Bronchial epithelial cell (primary cell): ENCODE results near the gene PIM3. TPM values are rescaled to one million over a fixed set of nuclear protein-coding genes. Genes with fewer than 3 reads are reported as not detected.
A peak's percentile ranks its signal among the peaks of the same experiment; 100 is the strongest.

Experiments
- DNase-seq: peaks from one replicate; pipeline ENCODE4 v3.0.0-alpha.2; 2010; ENCODE audit warnings: low read depth
- FAIRE-seq: peaks from 2 replicates; lab custom pipeline; 2011; peaks lifted over from hg19 to GRCh38; lab: Jason Lieb, UNC
- H3K27me3 ChIP-seq: 2 replicates; pipeline ENCODE4 v1.5.1; 2011; ENCODE audit warnings: low read length; ENCODE audit not compliant: control insufficient read depth, insufficient read depth
- H3K36me3 ChIP-seq: 2 replicates; pipeline ENCODE4 v1.5.1; 2011; ENCODE audit warnings: low read length; ENCODE audit not compliant: control insufficient read depth, insufficient read depth
- H3K4me3 ChIP-seq: 2 replicates; pipeline ENCODE4 v1.5.1; 2011; ENCODE audit warnings: mild to moderate bottlenecking, low read depth, low read length, control low read depth
- total RNA-seq: library from RNA; depleted of rRNA; stranded (reverse); fragments of >200 nt; gene quantifications from 2 replicates; pipeline ENCODE4 v1.2.1, GENCODE V29; 2014
- TF ChIP-seq, protein P1 (sequence below): IDR thresholded peaks from 2 replicates; pipeline ENCODE4 v1.5.1; 2011; ENCODE audit warnings: mild to moderate bottlenecking, moderate library complexity, low read length, control low read depth, inconsistent platforms; ENCODE audit not compliant: insufficient read depth, severe bottlenecking

The PIM3 gene
- total RNA-seq, 1 donor from 2014 or later = 67.1 TPM

DNA sequence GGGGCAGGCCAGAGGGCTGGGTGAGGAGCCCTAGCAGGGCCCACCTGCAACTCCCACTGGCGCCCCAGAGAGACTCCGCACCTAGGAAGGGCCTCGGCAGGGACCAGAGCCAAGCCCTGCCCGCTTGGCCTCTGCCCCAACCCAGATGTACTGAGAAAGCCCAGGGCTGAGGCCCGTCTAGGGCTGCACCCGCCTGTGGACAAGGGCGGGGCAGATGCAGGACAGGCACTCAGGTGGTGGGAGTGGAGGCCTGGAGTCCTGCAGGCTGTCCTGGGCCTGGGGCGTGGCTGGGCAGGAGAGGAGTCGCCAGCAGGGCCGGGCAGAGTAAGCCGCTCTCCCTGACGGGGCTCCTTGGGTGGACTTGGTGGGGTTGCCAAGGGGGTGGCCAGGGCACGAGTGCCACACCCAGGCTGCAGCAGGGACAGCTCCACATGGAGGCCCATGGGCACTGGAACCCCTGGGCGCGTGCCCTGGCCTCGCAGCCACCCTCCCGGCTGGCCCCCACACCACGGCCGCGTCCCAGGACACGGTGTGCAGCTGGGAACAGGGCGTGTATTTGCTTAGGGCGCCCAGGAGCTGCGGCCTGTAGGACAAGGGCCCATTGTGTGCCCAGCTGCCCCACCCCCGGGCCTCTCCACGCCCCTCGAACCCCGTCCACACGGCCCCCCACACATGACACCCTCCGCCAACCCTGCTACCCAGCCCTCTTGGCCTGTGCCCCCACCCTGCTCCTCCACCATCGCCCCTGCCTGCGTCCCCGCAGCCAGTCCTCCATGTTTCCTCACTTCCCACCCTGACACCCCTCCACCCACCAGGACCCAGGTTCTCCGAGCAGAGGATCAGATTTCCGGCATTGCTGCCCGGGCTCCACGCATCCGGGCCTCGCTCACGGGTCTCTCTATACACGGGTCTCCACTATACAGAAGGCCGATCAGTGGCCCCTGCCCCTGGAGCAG, 11.3 kb upstream of the PIM3 start:
- H3K4me3 ChIP-seq = peak overlapping the region; percentile 35
- no peaks in the 10 kb centered on the region for H3K36me3 ChIP-seq
- TF ChIP-seq, protein P1, sequence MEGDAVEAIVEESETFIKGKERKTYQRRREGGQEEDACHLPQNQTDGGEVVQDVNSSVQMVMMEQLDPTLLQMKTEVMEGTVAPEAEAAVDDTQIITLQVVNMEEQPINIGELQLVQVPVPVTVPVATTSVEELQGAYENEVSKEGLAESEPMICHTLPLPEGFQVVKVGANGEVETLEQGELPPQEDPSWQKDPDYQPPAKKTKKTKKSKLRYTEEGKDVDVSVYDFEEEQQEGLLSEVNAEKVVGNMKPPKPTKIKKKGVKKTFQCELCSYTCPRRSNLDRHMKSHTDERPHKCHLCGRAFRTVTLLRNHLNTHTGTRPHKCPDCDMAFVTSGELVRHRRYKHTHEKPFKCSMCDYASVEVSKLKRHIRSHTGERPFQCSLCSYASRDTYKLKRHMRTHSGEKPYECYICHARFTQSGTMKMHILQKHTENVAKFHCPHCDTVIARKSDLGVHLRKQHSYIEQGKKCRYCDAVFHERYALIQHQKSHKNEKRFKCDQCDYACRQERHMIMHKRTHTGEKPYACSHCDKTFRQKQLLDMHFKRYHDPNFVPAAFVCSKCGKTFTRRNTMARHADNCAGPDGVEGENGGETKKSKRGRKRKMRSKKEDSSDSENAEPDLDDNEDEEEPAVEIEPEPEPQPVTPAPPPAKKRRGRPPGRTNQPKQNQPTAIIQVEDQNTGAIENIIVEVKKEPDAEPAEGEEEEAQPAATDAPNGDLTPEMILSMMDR = no peak
- FAIRE-seq = no peak
- H3K27me3 ChIP-seq = no peaks in the 10 kb centered on the region
- no peak for DNase-seq

DNA sequence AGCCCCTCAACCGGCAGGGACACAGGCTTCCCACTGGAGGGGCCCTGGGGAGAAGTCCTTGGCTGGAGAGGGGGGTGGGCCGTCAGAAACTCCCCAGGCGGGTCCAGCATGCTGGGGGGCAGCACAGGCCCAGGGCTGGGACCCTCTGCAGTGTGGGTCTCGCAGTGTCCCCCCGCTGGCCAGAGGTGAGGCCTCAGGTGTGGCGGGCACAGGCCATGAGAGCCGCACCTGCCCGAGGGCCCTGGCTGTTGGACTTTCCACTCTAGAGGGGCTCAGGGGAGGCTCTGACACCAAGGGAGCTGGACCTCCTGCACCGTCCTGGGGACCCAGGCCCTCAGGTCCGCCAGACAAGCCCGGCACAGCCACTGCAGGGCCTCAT, 10.7 kb upstream of the PIM3 start:
- no peak for FAIRE-seq
- no peak for DNase-seq
- TF ChIP-seq, protein P1 = no peak
- Histone ChIP-seq H3K27me3 (no peaks in the 10 kb centered on the region), H3K36me3 (no peaks in the 10 kb centered on the region), H3K4me3 (no peak overlapping the region)

DNA sequence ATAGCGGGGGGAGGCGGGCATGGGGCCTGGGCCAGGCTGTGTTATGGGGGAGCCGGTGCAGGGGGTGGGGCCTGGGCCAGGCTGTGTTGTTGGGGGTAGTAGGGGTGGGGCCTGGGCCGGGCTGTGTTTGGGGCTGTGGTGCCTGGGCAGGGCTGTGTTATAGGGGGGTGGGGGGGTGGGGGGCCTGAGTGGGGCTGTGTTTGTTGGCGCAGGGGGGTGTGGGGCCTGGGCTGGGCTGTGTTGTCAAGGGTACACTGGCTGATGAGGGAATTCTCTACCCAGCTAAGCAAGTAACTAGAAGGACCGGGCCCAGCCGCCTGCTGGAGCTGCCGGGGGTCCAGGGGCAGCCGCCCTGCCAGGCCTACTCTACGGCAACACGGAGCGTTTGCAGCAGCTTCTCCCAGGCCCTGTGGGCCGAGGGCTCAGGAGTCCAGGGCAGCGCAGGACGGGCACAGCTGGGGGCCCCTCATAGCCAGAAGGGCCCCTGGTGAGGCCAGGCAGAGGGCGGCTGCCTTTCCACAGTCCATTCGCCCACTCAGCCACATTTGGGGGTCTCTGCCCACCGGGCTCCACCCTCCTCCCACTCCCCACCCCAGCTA, 10.1 kb upstream of the PIM3 start:
- no peak for FAIRE-seq
- Histone ChIP-seq H3K36me3 (no peaks in the 10 kb centered on the region), H3K27me3 (no peaks in the 10 kb centered on the region), H3K4me3 (no peak overlapping the region)
- TF ChIP-seq, protein P1 = no peak
- DNase-seq = no peak

- H3K36me3 ChIP-seq = no peaks in the 10 kb centered on the region
- FAIRE-seq (no peak), DNase-seq (peak; percentile 82)
- no peaks in the 10 kb centered on the region for H3K27me3 ChIP-seq
- H3K4me3 ChIP-seq = no peak overlapping the region
- TF ChIP-seq, protein P1 = no peak
Measured at GRCh38 chr22:49951000-49951677, 9.4 kb upstream of the PIM3 start.

GRCh38 chr22:49951678-49951985, 8.9 kb upstream of the PIM3 start:
- H3K36me3 ChIP-seq = no peaks in the 10 kb centered on the region
- TF ChIP-seq, protein P1 = no peak
- FAIRE-seq (no peak), DNase-seq (no peak)
- no peak overlapping the region for H3K4me3 ChIP-seq
- no peaks in the 10 kb centered on the region for H3K27me3 ChIP-seq
